ENCODE results near the gene SMC3.

DNA sequence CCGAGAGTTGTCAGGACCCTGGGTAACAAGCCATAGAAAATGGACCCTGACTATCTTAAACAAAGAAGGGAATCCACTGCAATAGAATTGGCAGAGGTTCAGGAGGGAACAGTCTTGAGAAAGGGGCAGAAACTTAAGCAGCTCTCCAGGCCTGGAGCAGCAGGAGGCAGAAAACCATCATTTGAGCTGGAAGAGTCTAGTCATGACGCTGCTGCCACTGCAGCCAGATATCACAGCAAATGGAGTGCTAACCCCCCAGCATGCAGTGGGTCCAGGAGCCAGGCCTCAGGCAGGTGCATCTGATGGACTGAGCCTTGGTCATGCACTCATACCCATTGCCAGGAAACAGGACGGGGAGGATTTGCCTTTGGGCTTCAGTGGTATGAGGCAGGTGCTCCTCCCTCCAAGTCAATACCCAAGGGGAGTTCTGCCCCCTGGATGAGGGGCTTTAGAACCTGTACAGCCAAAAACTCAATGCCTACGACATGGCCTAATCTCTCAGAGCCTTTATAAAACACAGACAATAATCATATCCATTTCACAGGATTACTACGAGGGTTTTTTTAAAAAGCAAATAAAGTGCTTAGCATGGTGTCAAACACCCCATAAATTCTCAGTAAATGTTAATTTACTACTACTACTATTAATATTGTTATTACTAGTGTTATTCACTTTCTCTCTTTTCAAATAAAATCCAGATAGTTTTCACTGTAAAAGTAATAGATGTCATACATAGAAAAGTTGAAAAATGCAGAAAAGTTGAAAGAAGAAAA is 39.1 kb upstream of the SMC3 start:
- no peak for TF ChIP-seq CTCF (conservative IDR thresholded peaks at IDR 0.05; ENCODE audit: low read length)
- TF ChIP-seq EZH2phosphoT487 (IDR thresholded peaks at IDR 0.05; ENCODE audit: borderline replicate concordance, low read depth, low read length): no peak

Data from OCI-LY7 (cell line).